ENCODE measurements around the gene TXNL4B.
"Not testable (repeated sequence)": the region's sequence is repeated elsewhere in the genome, so short reads cannot be mapped to it uniquely, and the experiment has no call there.

Gene TXNL4B

DNA sequence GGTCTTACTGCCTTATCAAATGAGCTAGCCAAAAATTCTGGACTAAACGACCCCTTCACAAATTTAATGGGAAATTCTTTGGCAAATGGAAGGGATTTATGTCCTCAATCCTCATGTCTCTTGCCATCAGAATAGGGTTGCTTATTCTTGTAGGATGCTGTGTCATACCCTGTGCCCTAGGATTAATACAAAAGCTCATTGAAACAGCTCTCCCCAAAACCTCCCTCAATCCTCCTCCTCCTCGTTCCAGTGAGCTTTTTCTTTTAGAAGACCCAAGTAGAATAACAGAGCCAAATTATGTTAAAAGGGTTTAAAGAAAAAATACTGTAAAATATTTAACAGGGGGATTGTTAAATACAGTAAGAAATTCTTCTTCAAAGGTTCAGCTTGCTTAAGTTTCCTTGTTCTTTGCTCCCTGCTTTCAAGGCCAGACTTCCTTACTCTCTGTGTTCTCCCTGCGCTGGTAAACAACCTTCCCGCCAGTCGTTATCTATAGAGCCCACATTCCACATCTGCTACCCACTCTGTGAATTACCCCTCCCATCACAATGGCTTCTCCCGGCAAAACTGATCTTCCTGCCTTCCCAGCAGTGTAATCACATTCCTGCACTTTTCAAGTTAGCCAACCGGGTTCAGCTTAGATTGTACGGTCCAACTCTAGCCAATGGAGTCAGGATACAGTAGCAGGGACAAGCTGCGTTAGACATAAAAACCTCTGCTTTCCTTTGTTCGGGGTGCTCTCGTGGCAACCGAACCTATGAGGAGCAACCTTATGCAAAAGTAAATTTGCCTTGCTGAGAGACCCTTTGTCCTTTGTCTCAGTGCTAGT lies 20.7 kb downstream of the TXNL4B start:
- no peak for DNase-seq

- DNase-seq, result no peak
These were observed 24.5 kb downstream of the TXNL4B start for GRCh38 chr16:72068930-72069329.

GRCh38 chr16:72066747-72067146 lies 26.7 kb downstream of the TXNL4B start:
- no peak for DNase-seq

- DNase-seq, result no peak
These were observed 29.0 kb downstream of the TXNL4B start for GRCh38 chr16:72064361-72064894.

GRCh38 chr16:72061564-72061963 lies 31.9 kb downstream of the TXNL4B start:
- no peak for DNase-seq

GRCh38 chr16:72060405-72060804 lies 33.0 kb downstream of the TXNL4B start:
- no peak for DNase-seq

DNA sequence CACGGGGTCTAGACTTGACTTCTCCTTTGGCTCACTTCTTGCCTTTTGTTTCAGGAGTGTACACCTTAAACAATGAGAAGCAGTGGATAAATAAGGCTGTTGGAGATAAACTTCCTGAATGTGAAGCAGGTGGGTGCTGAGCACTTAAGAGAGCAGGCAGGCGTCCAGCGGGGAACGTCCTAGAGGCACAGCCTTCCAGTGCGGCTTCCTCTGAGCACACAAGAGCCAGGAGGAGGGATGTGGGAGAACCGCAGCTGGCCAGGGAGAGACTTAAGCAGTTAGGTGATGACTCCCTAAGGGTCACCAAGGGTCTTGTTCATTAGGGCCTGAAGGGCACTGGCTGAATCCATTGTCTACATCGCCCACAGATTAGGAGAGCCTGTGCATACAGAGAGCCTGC lies 34.4 kb downstream of the TXNL4B start:
- not testable (repeated sequence) for DNase-seq

DNA sequence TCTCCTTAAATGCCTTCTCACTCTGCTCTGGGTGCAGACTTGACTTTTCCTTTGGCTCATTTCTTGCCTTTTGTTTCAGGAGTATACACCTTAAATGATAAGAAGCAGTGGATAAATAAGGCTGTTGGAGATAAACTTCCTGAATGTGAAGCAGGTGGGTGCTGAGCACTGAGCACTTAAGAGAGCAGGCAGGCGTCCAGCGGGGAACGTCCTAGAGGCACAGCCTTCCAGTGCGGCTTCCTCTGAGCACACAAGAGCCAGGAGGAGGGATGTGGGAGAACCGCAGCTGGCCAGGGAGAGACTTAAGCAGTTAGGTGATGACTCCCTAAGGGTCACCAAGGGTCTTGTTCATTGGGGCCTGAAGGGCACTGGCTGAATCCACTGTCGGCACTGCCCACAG lies 36.1 kb downstream of the TXNL4B start:
- not testable (repeated sequence) for DNase-seq

GRCh38 chr16:72055911-72056310 lies 37.5 kb downstream of the TXNL4B start:
- DNase-seq, result no peak

DNA sequence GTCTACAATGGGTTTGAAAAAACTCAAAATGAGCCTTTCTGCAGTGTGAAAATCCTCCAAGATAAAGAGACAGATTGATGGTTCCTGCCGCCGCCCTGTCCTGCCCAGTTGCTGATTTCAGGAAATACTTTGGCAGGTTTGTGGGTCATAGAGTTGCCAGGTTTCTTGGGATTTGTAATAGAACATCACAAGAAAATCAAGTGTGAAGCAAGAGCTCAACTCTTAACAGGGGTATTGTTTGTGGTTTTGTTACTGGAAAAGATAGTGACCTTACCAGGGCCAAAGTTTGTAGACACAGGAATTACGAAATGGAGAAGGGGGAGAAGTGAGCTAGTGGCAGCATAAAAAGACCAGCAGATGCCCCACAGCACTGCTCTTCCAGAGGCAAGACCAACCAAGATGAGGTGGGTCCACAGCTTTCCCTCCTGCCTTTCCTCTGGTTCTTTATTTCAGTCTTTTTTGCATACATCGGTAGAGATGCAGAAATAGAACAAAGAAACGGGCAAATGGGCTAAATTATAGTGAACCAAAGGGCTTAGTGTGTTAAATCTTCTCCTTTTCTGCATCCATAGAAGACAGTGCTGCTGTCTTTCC lies 39.1 kb downstream of the TXNL4B start, which contains the start of gene HP:
TSS of gene HP (plus strand) at position 252 of the 594 bp plus-strand sequence. CDS start at position 400, 148 bp downstream.
- not testable (repeated sequence) for DNase-seq

DNA sequence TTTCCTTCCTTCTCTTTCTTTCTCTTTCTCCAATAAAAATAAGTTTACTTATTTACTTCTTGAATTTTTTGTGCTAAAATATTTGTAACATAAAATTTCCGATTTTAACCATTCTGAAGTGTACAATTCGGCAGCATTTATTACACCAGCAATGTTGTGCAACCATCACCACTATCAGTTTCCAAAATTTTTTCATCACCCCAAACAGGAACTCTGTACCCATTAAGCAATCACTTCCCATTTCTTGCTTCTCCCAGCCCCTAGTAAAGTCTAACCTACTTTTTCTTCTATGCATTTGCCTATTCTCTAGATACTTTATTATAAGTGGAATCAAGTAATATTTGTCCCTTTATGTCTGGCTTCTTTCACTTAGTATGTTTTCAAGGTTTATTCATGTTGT lies 41.6 kb downstream of the TXNL4B start:
- no peak for DNase-seq

DNA sequence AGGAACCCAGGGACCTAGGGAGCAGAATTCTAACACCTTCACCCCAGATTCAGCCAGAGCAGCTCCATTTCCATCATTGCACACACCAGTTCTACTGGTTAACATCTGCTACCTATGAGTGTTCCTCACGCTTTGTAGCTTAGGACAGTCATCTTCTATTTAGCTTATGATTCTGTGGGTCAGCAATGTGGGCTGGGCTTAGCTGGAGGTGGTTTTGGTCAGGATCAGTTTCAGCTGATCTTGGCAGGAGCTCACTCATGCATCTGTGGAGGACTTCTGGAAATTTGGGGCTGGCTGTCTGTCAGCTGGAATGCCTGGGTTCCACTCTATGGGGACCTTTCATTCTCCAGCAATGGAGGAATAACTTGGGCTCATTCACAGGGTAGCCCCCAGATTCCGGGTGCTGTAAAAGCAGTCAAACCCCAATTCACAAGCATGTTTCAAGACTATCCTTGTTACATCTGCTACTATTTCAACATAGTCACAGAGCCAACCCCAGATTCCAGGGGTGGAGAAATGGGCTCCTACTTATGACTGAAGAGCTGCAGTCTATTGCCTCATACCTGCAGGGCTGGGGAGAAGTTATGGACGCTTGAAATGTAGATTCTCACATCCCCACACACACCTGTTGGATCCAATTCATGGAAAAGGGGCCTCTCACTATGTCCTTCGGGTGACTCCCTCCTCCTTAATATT lies 42.5 kb downstream of the TXNL4B start:
- no peak for DNase-seq

- no peak for DNase-seq
These were observed 44.3 kb downstream of the TXNL4B start for GRCh38 chr16:72049110-72049509.

DNA sequence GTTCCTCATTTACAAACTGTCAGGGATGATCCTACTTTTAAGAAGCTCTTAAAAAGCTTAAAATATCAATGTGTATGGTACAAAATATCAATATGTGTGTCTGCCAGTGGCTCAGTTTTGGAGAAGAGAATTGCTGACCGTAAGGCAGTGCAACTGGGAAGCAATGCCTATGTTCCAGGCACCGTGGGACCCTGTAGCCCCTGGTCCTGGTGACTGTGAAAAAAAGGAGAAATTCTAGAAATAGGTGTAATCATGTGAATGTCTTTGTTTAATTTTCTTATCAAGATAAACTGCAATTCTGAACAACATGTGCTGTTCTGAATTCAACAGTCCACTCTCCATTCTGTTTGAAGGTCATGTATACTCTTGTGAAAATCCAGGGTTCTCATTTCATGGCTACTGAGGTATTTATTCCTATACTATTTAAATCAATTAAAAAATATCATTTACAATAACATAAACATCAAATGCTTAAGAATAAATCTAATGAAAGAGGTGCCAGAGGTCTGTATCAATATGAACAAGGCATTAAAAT lies 48.5 kb downstream of the TXNL4B start:
- DNase-seq, result no peak

DNA sequence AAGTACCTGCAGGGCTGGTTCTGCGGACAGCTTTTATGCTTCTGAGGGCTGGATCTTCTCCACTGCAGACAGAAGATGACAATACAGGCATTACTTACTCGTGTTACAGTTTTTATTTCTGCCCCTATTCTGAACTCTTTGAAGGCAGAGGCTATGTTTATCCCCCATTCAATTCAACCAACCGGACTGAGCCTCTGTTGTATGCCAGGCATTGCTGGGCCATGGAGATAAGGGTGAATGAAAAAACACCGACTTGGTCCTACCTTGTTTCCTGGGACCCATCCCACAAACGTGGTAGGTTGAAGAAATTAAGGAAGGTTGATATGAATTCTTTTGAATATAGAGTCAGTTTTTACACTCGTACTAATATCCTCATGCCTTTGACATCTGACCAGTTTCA lies 49.1 kb downstream of the TXNL4B start:
- DNase-seq, result no peak

GRCh38 chr16:72043539-72043938 lies 49.9 kb downstream of the TXNL4B start:
- DNase-seq, result no peak

GRCh38 chr16:72043058-72043457 lies 50.4 kb downstream of the TXNL4B start:
- no peak for DNase-seq

DNA sequence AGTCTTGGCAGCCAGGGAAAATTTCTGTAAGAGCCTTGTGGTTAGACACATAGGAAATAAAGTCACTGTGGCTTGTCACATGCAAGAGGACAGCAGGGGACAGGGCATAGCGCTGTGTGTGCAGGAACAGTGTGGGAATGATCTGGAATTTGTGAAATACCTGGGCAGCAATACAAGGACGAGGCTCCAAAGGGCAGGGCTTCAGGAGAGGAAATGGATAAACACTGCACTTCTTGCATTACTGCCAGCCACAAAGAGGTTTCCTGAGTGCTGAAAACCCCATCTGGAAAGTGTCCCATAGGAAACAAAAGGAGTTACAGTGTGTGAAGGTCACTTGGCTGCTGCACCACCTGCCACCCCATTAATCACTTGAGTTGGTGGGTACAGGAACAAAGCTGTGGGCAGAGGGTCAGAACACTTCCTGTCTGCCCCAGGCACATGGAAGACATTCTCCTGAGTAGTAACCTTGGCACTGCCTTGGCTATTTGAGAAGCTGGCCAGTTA lies 51.2 kb downstream of the TXNL4B start:
- DNase-seq, result no peak

- no peak for DNase-seq
These were observed 57.3 kb downstream of the TXNL4B start for GRCh38 chr16:72036098-72036497.

Measured in effector CD8-positive, alpha-beta T cell (primary cell).